Measurements from ENCODE around the gene HLA-A.

Gene HLA-A

DNA sequence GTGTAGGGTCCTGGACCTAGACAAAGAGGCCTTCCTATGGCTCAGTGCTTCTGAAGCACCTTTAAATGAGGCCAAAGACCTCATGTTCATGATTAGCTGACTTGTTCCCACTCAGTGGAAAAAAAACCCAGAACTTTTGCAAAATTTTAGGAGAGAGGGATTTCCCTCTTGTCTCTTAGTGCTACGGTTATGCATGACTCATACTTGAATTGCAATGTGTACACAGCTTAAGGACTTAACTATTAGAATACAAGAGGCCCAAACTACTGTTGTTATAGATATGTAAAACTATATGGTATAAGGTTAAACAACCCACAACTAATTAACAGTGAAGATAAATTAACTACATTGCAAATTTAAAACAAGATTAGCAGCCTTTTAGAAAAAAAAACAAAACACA is 32.3 kb upstream of the HLA-A start:
- no peak overlapping the region for H3K4me3 ChIP-seq (ENCODE audit: low read length)
- H3K27ac ChIP-seq (ENCODE audit: low read length) = no peak overlapping the region
- H3F3A ChIP-seq (ENCODE audit: insufficient read depth, low read length) = no peaks in the 10 kb centered on the region
- H2AFZ ChIP-seq (ENCODE audit: low read length) = no peak overlapping the region
- no peaks in the 10 kb centered on the region for H3K9me3 ChIP-seq (replicated peaks; ENCODE audit: insufficient read depth, low read length)
- no peak overlapping the region for H3K9ac ChIP-seq (ENCODE audit: low read length)
- no peaks in the 10 kb centered on the region for H3K27me3 ChIP-seq (replicated peaks; ENCODE audit: insufficient read depth, low read length)
- H3K4me1 ChIP-seq (ENCODE audit: low read length) = no peaks in the 10 kb centered on the region
- H3K4me2 ChIP-seq (ENCODE audit: low read depth, low read length) = no peak overlapping the region
- H4K20me1 ChIP-seq (ENCODE audit: insufficient read depth, low read length) = no peaks in the 10 kb centered on the region
- DNase-seq = no peak
- TF ChIP-seq EZH2 (optimal IDR thresholded peaks at IDR 0.05; ENCODE audit: low read depth, low read length) = no peak
- TF ChIP-seq, protein P1, sequence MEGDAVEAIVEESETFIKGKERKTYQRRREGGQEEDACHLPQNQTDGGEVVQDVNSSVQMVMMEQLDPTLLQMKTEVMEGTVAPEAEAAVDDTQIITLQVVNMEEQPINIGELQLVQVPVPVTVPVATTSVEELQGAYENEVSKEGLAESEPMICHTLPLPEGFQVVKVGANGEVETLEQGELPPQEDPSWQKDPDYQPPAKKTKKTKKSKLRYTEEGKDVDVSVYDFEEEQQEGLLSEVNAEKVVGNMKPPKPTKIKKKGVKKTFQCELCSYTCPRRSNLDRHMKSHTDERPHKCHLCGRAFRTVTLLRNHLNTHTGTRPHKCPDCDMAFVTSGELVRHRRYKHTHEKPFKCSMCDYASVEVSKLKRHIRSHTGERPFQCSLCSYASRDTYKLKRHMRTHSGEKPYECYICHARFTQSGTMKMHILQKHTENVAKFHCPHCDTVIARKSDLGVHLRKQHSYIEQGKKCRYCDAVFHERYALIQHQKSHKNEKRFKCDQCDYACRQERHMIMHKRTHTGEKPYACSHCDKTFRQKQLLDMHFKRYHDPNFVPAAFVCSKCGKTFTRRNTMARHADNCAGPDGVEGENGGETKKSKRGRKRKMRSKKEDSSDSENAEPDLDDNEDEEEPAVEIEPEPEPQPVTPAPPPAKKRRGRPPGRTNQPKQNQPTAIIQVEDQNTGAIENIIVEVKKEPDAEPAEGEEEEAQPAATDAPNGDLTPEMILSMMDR (IDR thresholded peaks at IDR 0.05; ENCODE audit: low read length) = no peak
- H3K79me2 ChIP-seq (ENCODE audit: low read length) = no peaks in the 10 kb centered on the region
- H3K36me3 ChIP-seq (replicated peaks; ENCODE audit: insufficient read depth, low read length) = no peaks in the 10 kb centered on the region
- H3K9me2 ChIP-seq (replicated peaks; ENCODE audit: insufficient read depth, low read length) = no peaks in the 10 kb centered on the region

DNA sequence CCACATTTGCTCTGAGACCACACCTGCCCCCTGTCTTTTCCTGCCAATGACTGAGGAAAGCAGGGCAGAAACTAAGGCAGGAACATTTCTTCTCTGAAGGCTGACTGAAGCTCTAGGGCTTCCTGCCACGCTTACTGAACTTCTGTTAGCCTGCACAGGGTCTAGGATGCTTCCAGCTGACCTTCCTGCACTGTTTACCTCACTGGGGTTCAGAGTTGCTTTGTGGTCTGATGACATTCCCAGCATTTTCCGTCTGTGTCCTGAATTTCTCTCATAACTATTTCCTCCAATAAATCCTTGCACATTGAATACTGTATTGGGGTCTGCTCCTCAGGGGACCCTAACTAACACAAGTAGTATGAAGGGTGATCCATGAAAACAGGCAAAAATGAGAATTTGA is 29.5 kb upstream of the HLA-A start:
- Histone ChIP-seq H3K27ac (ENCODE audit: low read length) (no peak overlapping the region), H3K27me3 (replicated peaks; ENCODE audit: insufficient read depth, low read length) (no peaks in the 10 kb centered on the region), H3K4me2 (ENCODE audit: low read depth, low read length) (no peak overlapping the region), H2AFZ (ENCODE audit: low read length) (no peak overlapping the region), H3K9ac (ENCODE audit: low read length) (no peak overlapping the region), H3K9me2 (replicated peaks; ENCODE audit: insufficient read depth, low read length) (no peaks in the 10 kb centered on the region), H3K36me3 (replicated peaks; ENCODE audit: insufficient read depth, low read length) (no peaks in the 10 kb centered on the region), H3K9me3 (replicated peaks; ENCODE audit: insufficient read depth, low read length) (no peaks in the 10 kb centered on the region), H3K79me2 (ENCODE audit: low read length) (no peaks in the 10 kb centered on the region), H3K4me1 (ENCODE audit: low read length) (no peaks in the 10 kb centered on the region), H4K20me1 (ENCODE audit: insufficient read depth, low read length) (no peaks in the 10 kb centered on the region), H3K4me3 (ENCODE audit: low read length) (no peak overlapping the region), H3F3A (ENCODE audit: insufficient read depth, low read length) (no peaks in the 10 kb centered on the region)
- no peak for TF ChIP-seq EZH2phosphoT487 (IDR thresholded peaks at IDR 0.05; ENCODE audit: low read length)
- no peak for DNase-seq

DNA sequence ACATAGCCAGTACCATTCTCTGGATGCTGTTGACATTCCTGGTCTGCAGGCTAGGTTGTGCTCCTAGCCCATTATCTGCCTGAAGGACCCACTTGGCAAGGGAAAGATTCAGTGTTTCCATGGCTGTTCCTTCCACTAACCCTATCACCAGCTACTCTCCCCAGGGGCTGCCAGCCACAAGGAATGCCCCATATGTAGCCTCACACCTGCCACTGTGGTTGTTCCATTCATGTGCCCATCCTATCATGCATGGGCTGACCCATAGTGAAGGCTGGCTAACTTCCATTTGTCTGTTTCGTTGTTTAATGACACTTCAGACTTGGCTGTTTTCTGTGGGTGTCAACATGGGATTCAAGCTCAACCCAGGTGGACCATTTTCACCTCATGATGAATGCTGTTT is 25.6 kb upstream of the HLA-A start:
- Histone ChIP-seq H3K4me1 (ENCODE audit: low read length) (no peaks in the 10 kb centered on the region), H3K9ac (ENCODE audit: low read length) (no peak overlapping the region), H3F3A (ENCODE audit: insufficient read depth, low read length) (no peaks in the 10 kb centered on the region), H3K9me2 (replicated peaks; ENCODE audit: insufficient read depth, low read length) (no peaks in the 10 kb centered on the region), H3K36me3 (replicated peaks; ENCODE audit: insufficient read depth, low read length) (no peaks in the 10 kb centered on the region), H3K27ac (ENCODE audit: low read length) (no peak overlapping the region), H2AFZ (ENCODE audit: low read length) (no peak overlapping the region), H3K27me3 (replicated peaks; ENCODE audit: insufficient read depth, low read length) (no peaks in the 10 kb centered on the region), H3K9me3 (replicated peaks; ENCODE audit: insufficient read depth, low read length) (no peaks in the 10 kb centered on the region), H3K79me2 (ENCODE audit: low read length) (no peaks in the 10 kb centered on the region), H4K20me1 (ENCODE audit: insufficient read depth, low read length) (no peaks in the 10 kb centered on the region), H3K4me3 (ENCODE audit: low read length) (no peak overlapping the region), H3K4me2 (ENCODE audit: low read depth, low read length) (no peak overlapping the region)
- DNase-seq = no peak
- TF ChIP-seq EZH2phosphoT487 (IDR thresholded peaks at IDR 0.05; ENCODE audit: low read length) = no peak
- TF ChIP-seq, protein P1 (IDR thresholded peaks at IDR 0.05; ENCODE audit: low read length) = no peak
- TF ChIP-seq EZH2 (optimal IDR thresholded peaks at IDR 0.05; ENCODE audit: low read depth, low read length) = no peak

DNA sequence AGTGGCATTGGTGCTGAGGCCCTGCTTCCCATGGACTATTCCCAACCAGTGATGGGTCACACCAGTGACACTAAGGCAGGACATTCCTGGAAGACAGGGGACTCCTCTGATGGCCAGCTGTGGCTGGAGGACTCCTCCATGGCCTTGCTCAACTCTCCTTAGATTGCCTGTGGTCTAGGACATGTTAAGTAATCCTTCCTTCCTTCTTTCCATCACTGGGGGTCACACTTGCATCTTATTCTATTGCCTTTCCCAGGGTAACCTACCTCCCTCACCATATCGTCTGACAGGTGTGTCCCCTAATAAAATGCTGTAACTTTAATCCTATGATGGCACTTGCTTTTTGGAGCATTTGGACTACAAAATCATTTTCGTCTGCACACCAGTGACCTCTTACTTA is 24.5 kb upstream of the HLA-A start:
- no peak overlapping the region for H3K9ac ChIP-seq (ENCODE audit: low read length)
- no peaks in the 10 kb centered on the region for H3K9me3 ChIP-seq (replicated peaks; ENCODE audit: insufficient read depth, low read length)
- H3K27me3 ChIP-seq (replicated peaks; ENCODE audit: insufficient read depth, low read length) = no peaks in the 10 kb centered on the region
- H3K4me1 ChIP-seq (ENCODE audit: low read length) = no peaks in the 10 kb centered on the region
- no peaks in the 10 kb centered on the region for H3F3A ChIP-seq (ENCODE audit: insufficient read depth, low read length)
- H3K4me2 ChIP-seq (ENCODE audit: low read depth, low read length) = no peak overlapping the region
- no peak for DNase-seq
- no peaks in the 10 kb centered on the region for H3K79me2 ChIP-seq (ENCODE audit: low read length)
- H4K20me1 ChIP-seq (ENCODE audit: insufficient read depth, low read length) = no peaks in the 10 kb centered on the region
- no peak overlapping the region for H3K4me3 ChIP-seq (ENCODE audit: low read length)
- H3K36me3 ChIP-seq (replicated peaks; ENCODE audit: insufficient read depth, low read length) = no peaks in the 10 kb centered on the region
- no peak overlapping the region for H2AFZ ChIP-seq (ENCODE audit: low read length)
- no peak for TF ChIP-seq EZH2phosphoT487 (IDR thresholded peaks at IDR 0.05; ENCODE audit: low read length)
- TF ChIP-seq EZH2 (optimal IDR thresholded peaks at IDR 0.05; ENCODE audit: low read depth, low read length) = no peak
- TF ChIP-seq, protein P1 (IDR thresholded peaks at IDR 0.05; ENCODE audit: low read length) = no peak
- H3K27ac ChIP-seq (ENCODE audit: low read length) = no peak overlapping the region
- H3K9me2 ChIP-seq (replicated peaks; ENCODE audit: insufficient read depth, low read length) = no peaks in the 10 kb centered on the region

All from MM.1S (cell line).